ENCODE measurements around the gene SMURF1. TPM values are rescaled to one million over a fixed set of nuclear protein-coding genes. Genes with fewer than 3 reads are reported as not detected.

The SMURF1 gene
- total RNA-seq, 8 experiments from 2014 or later, result 11.1 to 24.6 (median 17.2) TPM

DNA sequence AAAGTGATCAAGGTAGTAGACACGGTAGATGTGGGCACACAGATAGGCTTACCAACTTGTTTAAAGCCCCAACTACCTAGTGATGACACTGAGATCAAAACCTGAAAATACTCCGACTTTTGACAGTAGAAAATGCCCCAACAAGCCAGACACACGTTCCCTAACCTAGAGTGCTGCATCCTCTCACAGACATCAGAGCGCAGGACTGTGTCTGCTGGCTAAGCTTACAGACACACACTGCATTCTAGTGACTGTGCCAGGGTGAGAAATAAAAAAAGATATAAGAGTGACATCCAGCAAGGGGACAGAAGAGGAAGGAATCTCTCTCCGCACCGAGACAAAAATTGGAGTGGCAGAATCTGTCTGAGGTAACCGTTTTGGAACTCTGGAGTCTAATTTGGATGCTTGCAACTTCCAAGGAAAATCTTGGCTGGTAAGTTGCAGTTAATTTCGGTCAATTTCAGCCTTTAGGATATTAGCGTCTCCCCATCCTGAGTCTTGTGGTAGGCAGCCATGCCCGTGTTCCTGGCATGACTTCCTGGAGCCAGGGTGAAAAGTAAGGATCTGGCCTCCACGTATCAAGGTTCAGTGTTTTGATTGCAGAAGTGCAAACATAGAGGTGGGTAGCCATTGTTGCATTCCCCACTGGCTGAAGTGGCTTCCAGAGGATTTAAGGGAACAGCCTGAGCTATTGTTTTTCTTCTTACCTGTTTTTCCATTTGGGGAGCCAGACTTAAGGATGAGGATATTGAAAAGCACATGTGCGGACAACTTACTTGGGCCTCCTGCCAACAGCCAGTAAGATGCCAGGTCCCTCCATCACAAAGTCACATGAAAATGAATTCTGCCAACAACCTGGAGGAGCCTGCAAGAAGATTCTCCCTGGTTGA, 124.1 kb downstream of the SMURF1 start:
- H3K4me1 ChIP-seq (replicated peaks in 1 of 2), result no peaks in the 10 kb centered on the region
- WGBS, 10 experiments, result 70 to 100% (median 88%) methylated on average over 2 to 9 of the region's 12 CpGs; no CpG with 5 or more reads in 2 of the 10 experiments
- no peak for ATAC-seq (replicated peaks in 6 of 8)
- no peak overlapping the region for H3K4me3 ChIP-seq
- no peak overlapping the region for H3K27ac ChIP-seq
- in situ Hi-C loops (cut with MboI; ENCODE audit: low pct_unique_long_range_greater_than_20kb in 2 of 9, low sequenced_read_pairs in 9 of 9, unreplicated experiment in 9 of 9), result no loop called here

GRCh38 chr7:99016196-99016595, 127.7 kb downstream of the SMURF1 start:
- Histone ChIP-seq H3K4me1 (replicated peaks in 1 of 2) (no peaks in the 10 kb centered on the region), H3K4me3 (no peak overlapping the region)

DNA sequence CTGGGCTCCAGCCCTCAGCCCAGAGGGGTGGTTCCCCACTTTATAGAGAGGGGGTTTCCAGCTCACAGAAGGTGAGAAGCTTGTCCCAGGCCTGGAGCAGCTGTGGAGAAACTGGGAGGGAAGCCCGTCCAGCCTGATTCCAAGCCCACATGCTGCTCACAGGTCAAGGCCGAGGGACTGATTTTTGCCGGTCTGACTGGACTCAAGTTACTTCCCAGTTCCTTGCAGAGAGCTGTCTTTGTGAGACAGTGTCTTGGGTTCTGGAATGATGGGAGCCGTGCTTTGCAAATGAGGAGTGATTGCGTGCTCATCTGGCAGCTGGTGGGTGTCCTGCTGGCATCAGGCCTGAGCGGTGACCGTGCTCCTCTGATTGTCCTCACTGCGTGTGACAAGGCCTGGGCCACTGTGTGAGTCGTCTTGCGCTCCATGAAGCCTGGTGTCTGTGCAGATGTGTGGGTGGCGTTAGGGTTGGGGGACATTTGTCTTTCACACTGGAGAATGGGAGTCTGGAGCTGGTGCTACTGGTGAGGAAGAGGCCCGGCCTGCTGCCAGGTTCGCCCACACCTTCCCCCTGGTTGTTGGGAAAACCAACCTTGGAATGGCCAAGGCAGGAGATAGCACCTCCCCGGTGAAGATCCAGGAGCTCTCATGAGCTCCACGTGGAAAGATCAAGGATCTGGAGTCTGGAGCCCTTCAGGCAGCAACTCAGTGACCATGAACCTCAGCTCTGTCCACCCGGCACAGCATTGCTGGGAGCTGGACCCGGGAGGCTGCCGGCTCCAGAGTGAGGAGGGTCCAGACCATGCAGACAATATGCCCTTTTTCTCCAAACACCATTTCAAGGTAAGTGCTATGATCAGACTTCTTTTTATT, 129.6 kb downstream of the SMURF1 start:
- no peaks in the 10 kb centered on the region for H3K4me1 ChIP-seq (replicated peaks in 1 of 2)
- H3K4me3 ChIP-seq, result no peak overlapping the region
- no peak overlapping the region for H3K27ac ChIP-seq
- in situ Hi-C loops (cut with MboI; ENCODE audit: low pct_unique_long_range_greater_than_20kb in 2 of 9, low sequenced_read_pairs in 9 of 9, unreplicated experiment in 9 of 9), result no loop called here
- ATAC-seq (replicated peaks in 6 of 8), result peak in 1 of 8 experiments; percentile 21
- WGBS, 10 experiments, result 80 to 100% (median 98%) methylated on average over 1 to 6 of the region's 18 CpGs; no CpG with 5 or more reads in 3 of the 10 experiments

More at GRCh38 chr7:99016196-99016595, 127.7 kb downstream of the SMURF1 start:
- WGBS, 10 experiments, result 80 to 100% (median 100%) methylated on average over 2 to 7 of the region's 8 CpGs; no CpG with 5 or more reads in 3 of the 10 experiments
- in situ Hi-C loops (cut with MboI; ENCODE audit: low pct_unique_long_range_greater_than_20kb in 2 of 9, low sequenced_read_pairs in 9 of 9, unreplicated experiment in 9 of 9), result no loop called here
- H3K27ac ChIP-seq, result no peak overlapping the region
- no peak for ATAC-seq (replicated peaks in 6 of 8)

DNA sequence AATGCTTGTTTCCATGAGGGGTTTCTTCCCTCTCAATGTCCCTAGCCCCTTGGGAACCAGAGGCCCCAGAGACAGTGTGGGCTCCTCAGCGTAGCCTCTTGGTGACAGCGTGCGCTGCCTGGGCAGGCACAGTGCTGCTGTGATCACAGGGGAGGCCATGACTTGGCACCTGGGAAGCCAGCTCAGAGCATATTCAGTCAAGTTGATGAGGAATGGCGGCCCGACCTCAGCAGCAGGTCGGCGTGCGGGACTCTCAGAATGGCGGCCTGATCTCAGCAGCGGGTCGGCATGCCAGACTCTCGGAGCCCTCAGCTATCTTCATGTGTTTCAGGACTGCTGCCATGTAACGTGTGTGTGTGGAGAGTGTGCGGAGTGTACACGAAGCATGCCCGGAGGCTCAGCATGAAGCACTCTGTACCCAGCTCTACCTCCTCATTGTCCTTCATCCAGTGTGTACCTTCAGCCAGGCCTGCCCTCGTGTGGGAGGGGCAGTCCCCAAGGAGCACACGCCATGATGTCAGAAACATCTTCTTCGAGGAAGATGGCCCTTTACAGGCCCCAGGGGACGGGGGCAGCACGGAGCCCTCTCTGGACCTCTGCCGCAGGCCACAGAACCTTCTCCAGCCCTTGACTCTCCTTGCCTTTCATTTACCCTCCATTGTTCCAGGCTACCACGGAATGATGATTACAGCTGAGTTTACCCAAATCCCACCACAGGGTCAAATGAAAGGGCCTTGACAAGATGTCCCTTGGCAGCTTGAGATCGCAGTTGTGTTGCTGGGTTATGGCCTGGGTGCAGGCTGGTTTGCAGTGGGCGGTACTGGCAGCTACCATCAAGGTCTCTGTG, 130.4 kb downstream of the SMURF1 start:
- Histone ChIP-seq H3K4me1 (replicated peaks in 1 of 2) (no peaks in the 10 kb centered on the region), H3K4me3 (no peak overlapping the region), H3K27ac (no peak overlapping the region)
- in situ Hi-C loops (cut with MboI; ENCODE audit: low pct_unique_long_range_greater_than_20kb in 2 of 9, low sequenced_read_pairs in 9 of 9, unreplicated experiment in 9 of 9), result no loop called here
- WGBS, 10 experiments, result 68 to 100% (median 92%) methylated on average over 2 to 10 of the region's 25 CpGs; no CpG with 5 or more reads in 2 of the 10 experiments
- peak in 2 of 8 experiments; percentile 17 to 24 for ATAC-seq (replicated peaks in 6 of 8)

- H3K27ac ChIP-seq, result no peak overlapping the region
- H3K4me1 ChIP-seq (replicated peaks in 1 of 2), result no peaks in the 10 kb centered on the region
- in situ Hi-C loops (cut with MboI; ENCODE audit: low pct_unique_long_range_greater_than_20kb in 2 of 9, low sequenced_read_pairs in 9 of 9, unreplicated experiment in 9 of 9), result no loop called here
- WGBS, 10 experiments, result 90 to 100% (median 96%) methylated on average over 2 to 13 of the region's 13 CpGs; no CpG with 5 or more reads in 1 of the 10 experiments
- ATAC-seq (replicated peaks in 6 of 8), result no peak
- H3K4me3 ChIP-seq, result no peak overlapping the region
These were observed 131.2 kb downstream of the SMURF1 start for GRCh38 chr7:99012722-99013121.

GRCh38 chr7:99011706-99012404, 132.1 kb downstream of the SMURF1 start:
- in situ Hi-C loops (cut with MboI; ENCODE audit: low pct_unique_long_range_greater_than_20kb in 2 of 9, low sequenced_read_pairs in 9 of 9, unreplicated experiment in 9 of 9), result no loop called here

GRCh38 chr7:99011341-99011705, 132.6 kb downstream of the SMURF1 start:
- 76 to 99% (median 95%) methylated on average over 4 to 13 of the region's 24 CpGs; no CpG with 5 or more reads in 3 of the 10 experiments for WGBS, 10 experiments
- ATAC-seq (replicated peaks in 6 of 8), result no peak
- in situ Hi-C loops (cut with MboI; ENCODE audit: low pct_unique_long_range_greater_than_20kb in 2 of 9, low sequenced_read_pairs in 9 of 9, unreplicated experiment in 9 of 9), result no loop called here
- no peak overlapping the region for H3K4me3 ChIP-seq
- no peaks in the 10 kb centered on the region for H3K4me1 ChIP-seq (replicated peaks in 1 of 2)
- H3K27ac ChIP-seq, result no peak overlapping the region

More at GRCh38 chr7:99011706-99012404, 132.1 kb downstream of the SMURF1 start:
- Histone ChIP-seq H3K27ac (no peak overlapping the region), H3K4me1 (replicated peaks in 1 of 2) (no peaks in the 10 kb centered on the region), H3K4me3 (no peak overlapping the region)
- WGBS, 10 experiments, result 73 to 100% (median 95%) methylated on average over 2 to 16 of the region's 36 CpGs; no CpG with 5 or more reads in 2 of the 10 experiments
- no peak for ATAC-seq (replicated peaks in 6 of 8)

GRCh38 chr7:99010281-99010680, 133.6 kb downstream of the SMURF1 start:
- 20 to 94% (median 83%) methylated on average over 1 to 8 of the region's 9 CpGs; no CpG with 5 or more reads in 3 of the 10 experiments for WGBS, 10 experiments
- no peak for ATAC-seq (replicated peaks in 6 of 8)
- Histone ChIP-seq H3K27ac (no peak overlapping the region), H3K4me3 (no peak overlapping the region), H3K4me1 (replicated peaks in 1 of 2) (no peaks in the 10 kb centered on the region)
- in situ Hi-C loops (cut with MboI; ENCODE audit: low pct_unique_long_range_greater_than_20kb in 2 of 9, low sequenced_read_pairs in 9 of 9, unreplicated experiment in 9 of 9), result no loop called here

GRCh38 chr7:99008921-99009530, 134.9 kb downstream of the SMURF1 start:
- Histone ChIP-seq H3K27ac (peak overlapping the region in 1 of 2 donors; percentile 36), H3K4me1 (replicated peaks in 1 of 2) (no peaks in the 10 kb centered on the region), H3K4me3 (no peak overlapping the region)
- in situ Hi-C loops (cut with MboI; ENCODE audit: low pct_unique_long_range_greater_than_20kb in 2 of 9, low sequenced_read_pairs in 9 of 9, unreplicated experiment in 9 of 9), result no loop called here
- ATAC-seq (replicated peaks in 6 of 8), result no peak
- 89 to 100% (median 100%) methylated on average over 2 to 7 of the region's 11 CpGs; no CpG with 5 or more reads in 4 of the 10 experiments for WGBS, 10 experiments

- H3K4me3 ChIP-seq, result no peak overlapping the region
- H3K4me1 ChIP-seq (replicated peaks in 1 of 2), result no peaks in the 10 kb centered on the region
- H3K27ac ChIP-seq, result no peak overlapping the region
- ATAC-seq (replicated peaks in 6 of 8), result no peak
- in situ Hi-C loops (cut with MboI; ENCODE audit: low pct_unique_long_range_greater_than_20kb in 2 of 9, low sequenced_read_pairs in 9 of 9, unreplicated experiment in 9 of 9), result no loop called here
- 70 to 96% (median 93%) methylated on average over 2 to 6 of the region's 23 CpGs; no CpG with 5 or more reads in 4 of the 10 experiments for WGBS, 10 experiments
These were observed 135.7 kb downstream of the SMURF1 start for GRCh38 chr7:99008181-99008631.

DNA sequence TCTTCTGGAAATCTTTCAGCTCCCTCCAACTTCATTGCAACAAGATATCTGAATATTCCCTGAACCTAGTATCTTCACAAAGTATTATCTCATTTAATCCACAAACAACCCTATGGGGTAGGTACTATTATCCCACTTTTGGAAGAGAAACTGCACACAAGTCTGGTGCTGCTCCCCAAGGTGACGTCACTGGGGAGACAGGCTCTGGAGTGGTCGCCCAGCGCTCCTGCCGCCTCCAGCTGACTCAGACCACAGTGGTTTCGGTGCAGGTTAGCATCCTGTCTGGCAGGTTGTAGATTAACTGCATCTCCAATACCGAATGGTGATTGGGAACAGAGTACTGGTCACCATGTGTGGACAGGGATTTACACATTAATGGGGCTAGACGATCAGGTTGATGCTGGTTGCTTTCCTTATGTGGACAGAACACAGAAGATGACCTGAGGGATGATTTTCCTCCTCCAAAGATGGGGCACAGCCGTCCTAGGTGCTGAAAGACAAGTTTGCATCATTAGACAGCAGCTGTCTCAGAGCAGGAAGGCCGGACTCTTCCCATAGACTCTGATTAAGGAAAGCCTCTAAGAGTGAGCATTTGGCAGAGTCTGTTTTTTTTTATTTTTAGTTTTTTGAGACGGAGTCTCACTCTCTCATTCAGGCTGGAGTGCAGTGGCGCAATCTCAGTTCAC, 137.0 kb downstream of the SMURF1 start:
- H3K4me3 ChIP-seq, result no peak overlapping the region
- in situ Hi-C loops (cut with MboI; ENCODE audit: low pct_unique_long_range_greater_than_20kb in 2 of 9, low sequenced_read_pairs in 9 of 9, unreplicated experiment in 9 of 9), result no loop called here
- 40 to 96% (median 95%) methylated on average over 1 to 7 of the region's 11 CpGs; no CpG with 5 or more reads in 4 of the 10 experiments for WGBS, 10 experiments
- H3K27ac ChIP-seq, result no peak overlapping the region
- no peaks in the 10 kb centered on the region for H3K4me1 ChIP-seq (replicated peaks in 1 of 2)
- ATAC-seq (replicated peaks in 6 of 8), result no peak

Data from motor neuron (in vitro differentiated cells).